ENCODE results near the gene SH3PXD2A. TPM values are rescaled to one million over a fixed set of nuclear protein-coding genes. Genes with fewer than 3 reads are reported as not detected.

SH3PXD2A gene
- total RNA-seq, 1 experiment from 2014 or later, result 4.5 TPM

GRCh38 chr10:103627893-103628292, 227.5 kb downstream of the SH3PXD2A start:
- no peak overlapping the region for H2BK20ac ChIP-seq (ENCODE audit: low read depth, low read length, poor library complexity, severe bottlenecking)
- no peak overlapping the region for H2BK120ac ChIP-seq (ENCODE audit: low read depth, low read length, poor library complexity, severe bottlenecking)
- H3K27me3 Mint-ChIP-seq (ENCODE audit: low read depth), result no peaks in the 10 kb centered on the region; the same call in 1 of the 2 replicates
- H4K5ac ChIP-seq (ENCODE audit: insufficient read length, low read depth, low read length), result no peak overlapping the region
- H3K4me1 ChIP-seq (ENCODE audit: insufficient read depth, low read length), result no peaks in the 10 kb centered on the region
- no peak overlapping the region for H3K18ac ChIP-seq (ENCODE audit: insufficient read length, low read depth, low read length)
- no peak overlapping the region for H2BK15ac ChIP-seq (ENCODE audit: low read depth, low read length)
- 0 out of 4 replicates have a peak, but pooled peaks cover 0 to 10% of the 10 kb centered on the region in 2 experiments for H3K4me1 Mint-ChIP-seq
- no peak overlapping the region for H3K4me2 ChIP-seq (ENCODE audit: insufficient read depth, insufficient read length, low read length)
- no peak for DNase-seq
- TF ChIP-seq, protein P1, sequence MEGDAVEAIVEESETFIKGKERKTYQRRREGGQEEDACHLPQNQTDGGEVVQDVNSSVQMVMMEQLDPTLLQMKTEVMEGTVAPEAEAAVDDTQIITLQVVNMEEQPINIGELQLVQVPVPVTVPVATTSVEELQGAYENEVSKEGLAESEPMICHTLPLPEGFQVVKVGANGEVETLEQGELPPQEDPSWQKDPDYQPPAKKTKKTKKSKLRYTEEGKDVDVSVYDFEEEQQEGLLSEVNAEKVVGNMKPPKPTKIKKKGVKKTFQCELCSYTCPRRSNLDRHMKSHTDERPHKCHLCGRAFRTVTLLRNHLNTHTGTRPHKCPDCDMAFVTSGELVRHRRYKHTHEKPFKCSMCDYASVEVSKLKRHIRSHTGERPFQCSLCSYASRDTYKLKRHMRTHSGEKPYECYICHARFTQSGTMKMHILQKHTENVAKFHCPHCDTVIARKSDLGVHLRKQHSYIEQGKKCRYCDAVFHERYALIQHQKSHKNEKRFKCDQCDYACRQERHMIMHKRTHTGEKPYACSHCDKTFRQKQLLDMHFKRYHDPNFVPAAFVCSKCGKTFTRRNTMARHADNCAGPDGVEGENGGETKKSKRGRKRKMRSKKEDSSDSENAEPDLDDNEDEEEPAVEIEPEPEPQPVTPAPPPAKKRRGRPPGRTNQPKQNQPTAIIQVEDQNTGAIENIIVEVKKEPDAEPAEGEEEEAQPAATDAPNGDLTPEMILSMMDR (conservative IDR thresholded peaks at IDR 0.05), result no peak
- no peak overlapping the region for H3K9ac ChIP-seq (ENCODE audit: extremely low read depth, insufficient read length, low read length)
- WGBS (ENCODE audit: extremely low coverage, insufficient read length, low lambda C conversion rate), result no CpG with 5 or more reads among the region's 13 CpGs
- no peaks in the 10 kb centered on the region for H3K9me3 ChIP-seq (ENCODE audit: control insufficient read depth, low read depth, low read length)
- no peak overlapping the region for H2AFZ ChIP-seq (ENCODE audit: low read length)
- no peak overlapping the region for H3K23ac ChIP-seq (ENCODE audit: insufficient read length, low read depth, low read length)
- H4K8ac ChIP-seq (replicated peaks; ENCODE audit: insufficient read length, low read depth, low read length), result no peak overlapping the region
- no peak overlapping the region for H3K14ac ChIP-seq (ENCODE audit: insufficient read depth, low read length)
- H3K23me2 ChIP-seq (ENCODE audit: insufficient read length, low read depth, low read length, poor library complexity, severe bottlenecking), result no peaks in the 10 kb centered on the region
- H3K4me3 Mint-ChIP-seq, result no peak overlapping the region
- H3K27ac Mint-ChIP-seq, result peak overlapping the region in 2 of 3 experiments; percentile 6 to 30; a peak in 1 of 7 replicates
- H3T11ph ChIP-seq (ENCODE audit: low read length), result no peak overlapping the region
- no peak overlapping the region for H2BK5ac ChIP-seq (ENCODE audit: insufficient read length, low read length)
- H3K9me3 Mint-ChIP-seq, result no peaks in the 10 kb centered on the region
- no peak overlapping the region for H2BK12ac ChIP-seq (ENCODE audit: insufficient read length, low read depth, low read length)
- no peak overlapping the region for H4K91ac ChIP-seq (ENCODE audit: insufficient read length, low read depth, low read length)
- H3K79me2 ChIP-seq (ENCODE audit: insufficient read depth, low read length), result no peaks in the 10 kb centered on the region
- H4K20me1 ChIP-seq (ENCODE audit: control insufficient read depth, insufficient read depth, insufficient read length), result no peaks in the 10 kb centered on the region
- no peak overlapping the region for H3K27ac ChIP-seq (ENCODE audit: insufficient read length, low read depth, low read length)
- peaks cover 0 to 5% (median 4%) of the 10 kb centered on the region in 3 experiments; a peak in 4 of 7 replicates for H3K36me3 Mint-ChIP-seq (ENCODE audit: insufficient read depth in 1 of 3, low read depth in 3 of 3)
- H3K56ac ChIP-seq (ENCODE audit: insufficient read length, low read depth, low read length), result no peak overlapping the region
- no peaks in the 10 kb centered on the region for H3K79me1 ChIP-seq (ENCODE audit: insufficient read depth, low read depth, low read length, poor library complexity, severe bottlenecking)
- H3K4ac ChIP-seq (ENCODE audit: low read depth, low read length), result no peak overlapping the region
- no peaks in the 10 kb centered on the region for H3K27me3 ChIP-seq (ENCODE audit: insufficient read depth, low read length)
- no peak overlapping the region for H2AK5ac ChIP-seq (ENCODE audit: insufficient read length, low read length)

Measured in H9 (cell line).